NT2/D1 (cell line): ENCODE results near the gene UBE4B.
"Not testable (repeated sequence)": the region's sequence is repeated elsewhere in the genome, so short reads cannot be mapped to it uniquely, and the experiment has no call there.

Source experiments
- DNase-seq: peaks from one replicate; pipeline ENCODE4 v3.0.0-alpha.2; 2011; ENCODE audit warnings: low read depth, low spot score
- H3K27me3 ChIP-seq: 2 replicates; pipeline ENCODE4 v1.6.0; 2011; ENCODE audit warnings: mild to moderate bottlenecking; ENCODE audit not compliant: insufficient read length, insufficient read depth
- H3K36me3 ChIP-seq: 2 replicates; pipeline ENCODE4 v1.6.1; 2011; ENCODE audit warnings: mild to moderate bottlenecking, low read length, mixed read lengths; ENCODE audit not compliant: insufficient read depth, insufficient read length
- H3K4me1 ChIP-seq: 2 replicates; pipeline ENCODE4 v1.5.1; 2011; ENCODE audit not compliant: insufficient read depth, insufficient read length
- H3K4me3 ChIP-seq: 2 replicates; pipeline ENCODE4 v1.5.1; 2011; ENCODE audit warnings: low read depth; ENCODE audit not compliant: insufficient read length
- H3K9ac ChIP-seq: 2 replicates; pipeline ENCODE4 v1.6.0; 2011; ENCODE audit warnings: low read depth; ENCODE audit not compliant: insufficient read length
- H3K9me3 ChIP-seq: 2 replicates; pipeline ENCODE4 v1.5.1; 2011; ENCODE audit warnings: mild to moderate bottlenecking, low read length; ENCODE audit not compliant: insufficient read depth
- SUZ12 ChIP-seq: IDR thresholded peaks from 2 replicates; pipeline ENCODE4 v1.6.1; 2011; ENCODE audit not compliant: insufficient read length, insufficient read depth; ENCODE audit errors: extremely low read depth
- YY1 ChIP-seq: IDR thresholded peaks from 2 replicates; pipeline ENCODE4 v1.6.1; 2011; ENCODE audit not compliant: insufficient read length, insufficient read depth
- ZNF274 ChIP-seq: IDR thresholded peaks from 2 replicates; pipeline ENCODE4 v1.6.1; 2011; ENCODE audit warnings: mild to moderate bottlenecking, low read depth, low read length

The UBE4B gene

DNA sequence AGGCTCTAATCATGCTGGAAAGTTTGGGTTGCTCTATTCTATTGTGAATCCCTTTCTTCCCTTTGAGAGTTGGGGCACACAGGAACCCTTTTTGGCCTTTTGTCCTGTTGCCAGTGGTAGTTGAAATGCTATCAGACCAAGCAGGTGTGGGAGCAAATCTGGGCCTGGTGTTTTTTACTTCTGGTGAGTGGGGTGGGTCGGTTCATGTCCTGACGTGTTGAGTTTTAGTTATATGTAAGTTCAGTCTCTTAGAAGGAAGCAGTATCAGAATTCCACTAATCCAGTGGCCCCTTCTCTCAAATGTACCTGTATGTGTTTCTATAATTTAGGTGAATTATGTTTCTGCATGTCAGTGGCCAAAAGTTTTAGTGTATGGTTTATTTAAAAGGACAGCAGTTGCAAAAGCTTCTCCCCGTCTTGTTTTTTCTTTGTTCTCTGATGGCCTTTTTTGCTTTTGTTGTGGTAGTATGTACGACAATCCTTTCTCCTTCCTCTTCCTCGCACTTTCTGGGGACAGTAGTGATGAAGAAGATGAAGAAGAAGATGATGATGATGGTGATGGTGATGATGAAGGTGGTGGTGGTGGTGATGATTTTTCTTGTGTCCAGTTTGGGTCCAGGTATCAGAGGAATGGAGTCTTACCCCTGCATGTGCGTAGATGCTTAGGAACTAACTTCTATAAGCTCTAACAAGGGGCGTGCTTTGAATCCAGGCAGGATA, 74.2 kb downstream of the UBE4B start:
- Histone ChIP-seq H3K4me1 (no peaks in the 10 kb centered on the region), H3K9me3 (no peaks in the 10 kb centered on the region), H3K4me3 (no peak overlapping the region), H3K9ac (no peak overlapping the region), H3K27me3 (no peaks in the 10 kb centered on the region), H3K36me3 (peaks cover 47% of the 10 kb centered on the region)
- TF ChIP-seq ZNF274 (no peak), SUZ12 (no peak), YY1 (no peak)
- DNase-seq, result no peak

DNA sequence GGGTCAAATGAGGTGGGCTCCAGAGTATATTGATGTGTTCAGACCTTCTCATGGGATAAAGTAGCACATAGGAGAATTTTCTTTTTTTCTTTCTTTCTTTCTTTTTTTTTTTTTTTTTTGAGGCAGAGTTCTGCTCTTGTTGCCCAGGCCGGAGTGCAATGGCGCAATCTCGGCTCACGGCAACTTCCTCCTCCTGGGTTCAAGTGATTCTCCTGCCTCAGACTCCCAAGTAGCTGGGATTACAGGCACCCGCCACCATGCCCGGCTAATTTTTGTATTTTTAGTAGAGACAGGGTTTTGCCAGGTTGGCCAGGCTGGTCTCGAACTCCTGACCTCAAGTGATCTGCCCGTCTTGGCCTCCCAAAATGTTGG, 74.7 kb downstream of the UBE4B start:
- not testable (repeated sequence) for H3K4me3 ChIP-seq, H3K27me3 ChIP-seq, H3K9ac ChIP-seq, H3K9me3 ChIP-seq, DNase-seq, H3K4me1 ChIP-seq
- peaks cover 46% of the 10 kb centered on the region for H3K36me3 ChIP-seq

DNA sequence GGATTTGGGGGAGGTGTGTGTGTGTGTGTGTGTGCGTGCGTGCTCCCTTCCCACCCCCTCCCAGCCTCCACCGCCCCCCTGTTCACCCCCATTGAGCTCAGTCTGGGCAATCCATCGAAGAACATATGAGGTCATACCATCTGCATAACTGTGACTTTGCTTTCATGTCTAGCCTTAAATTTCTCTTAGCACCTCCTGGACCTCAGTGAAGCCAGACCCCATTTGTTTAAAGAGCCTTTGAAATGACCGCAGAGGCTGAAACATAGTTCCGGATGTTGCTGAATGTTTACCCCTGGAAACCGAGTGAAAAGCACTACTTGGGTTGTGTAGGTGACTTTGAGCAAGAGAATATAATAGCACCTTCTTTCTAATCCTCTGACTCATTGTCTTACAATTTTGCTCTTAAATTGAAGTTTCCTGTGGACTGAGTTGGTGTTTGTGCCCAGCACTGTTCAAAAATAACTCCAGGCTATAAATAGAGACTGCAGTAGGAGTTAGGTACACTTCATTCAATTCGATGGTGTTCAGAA, 75.4 kb downstream of the UBE4B start:
- H3K9me3 ChIP-seq, result no peaks in the 10 kb centered on the region
- H3K36me3 ChIP-seq, result peaks cover 38% of the 10 kb centered on the region
- peak; percentile 11 for DNase-seq
- H3K4me1 ChIP-seq, result no peaks in the 10 kb centered on the region
- H3K27me3 ChIP-seq, result no peaks in the 10 kb centered on the region
- H3K4me3 ChIP-seq, result no peak overlapping the region
- TF ChIP-seq SUZ12 (no peak), ZNF274 (no peak), YY1 (no peak)
- H3K9ac ChIP-seq, result no peak overlapping the region

DNA sequence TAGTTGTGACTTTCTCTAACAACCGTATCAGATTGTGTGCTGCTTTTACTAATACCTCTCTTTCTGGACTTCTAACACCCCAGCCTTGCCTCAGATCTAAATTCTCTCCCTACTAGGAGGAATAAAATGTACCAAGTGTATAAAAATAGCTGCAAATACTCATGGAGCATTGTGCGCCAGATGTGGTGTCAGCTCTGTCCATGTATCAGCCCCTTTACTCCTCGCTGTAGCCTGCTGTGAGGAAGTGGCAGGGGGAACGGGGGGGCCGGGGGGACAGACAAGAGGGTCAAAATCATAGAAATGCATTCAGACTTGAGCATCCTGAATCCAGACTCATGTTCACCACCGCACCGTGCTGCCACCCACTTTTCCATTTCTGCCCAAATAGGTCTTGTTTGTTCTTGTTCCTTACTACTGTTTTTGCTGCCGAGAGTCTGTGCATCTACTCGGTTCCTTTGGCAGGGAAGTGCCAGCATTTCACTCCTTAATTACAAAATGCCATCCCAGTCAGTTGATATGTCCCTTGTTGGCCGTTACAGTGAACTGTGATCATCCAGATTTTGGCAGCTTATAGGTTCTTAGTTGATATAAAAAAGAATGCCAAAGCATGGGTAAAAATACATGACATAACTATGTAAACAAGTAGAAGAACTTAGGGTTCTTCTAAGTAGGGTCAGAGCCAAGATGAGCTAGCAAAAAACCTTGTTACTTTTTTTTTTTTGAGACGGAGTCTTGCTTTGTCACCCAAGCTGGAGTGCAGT, 76.4 kb downstream of the UBE4B start:
- no peak for DNase-seq
- Histone ChIP-seq H3K27me3 (no peaks in the 10 kb centered on the region), H3K36me3 (peaks cover 35% of the 10 kb centered on the region), H3K9me3 (no peaks in the 10 kb centered on the region), H3K4me3 (no peak overlapping the region), H3K4me1 (no peaks in the 10 kb centered on the region), H3K9ac (no peak overlapping the region)
- TF ChIP-seq SUZ12 (no peak), YY1 (no peak), ZNF274 (no peak)

DNA sequence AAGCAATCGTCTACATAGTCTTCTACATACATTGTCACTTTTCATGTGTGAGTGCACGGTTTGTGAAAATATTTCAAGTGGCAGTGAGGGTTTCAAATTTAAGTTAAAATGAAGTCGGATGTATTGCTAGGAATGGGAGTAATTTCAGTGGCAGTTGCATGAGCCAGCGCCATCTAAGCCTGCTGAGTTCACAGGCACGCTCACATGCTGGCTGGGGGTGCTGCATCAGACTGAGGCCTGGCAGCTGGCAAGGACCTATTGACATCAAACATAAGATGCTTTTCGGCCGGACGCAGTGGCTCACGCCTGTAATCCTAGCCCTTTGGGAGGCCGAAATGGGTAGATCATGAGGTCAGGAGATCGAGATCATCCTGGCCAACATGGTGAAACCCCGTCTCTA, 80.7 kb downstream of the UBE4B start:
- H3K4me1 ChIP-seq, result no peaks in the 10 kb centered on the region
- H3K27me3 ChIP-seq, result no peaks in the 10 kb centered on the region
- no peaks in the 10 kb centered on the region for H3K9me3 ChIP-seq
- no peak for DNase-seq
- TF ChIP-seq YY1, result no peak
- TF ChIP-seq SUZ12, result no peak
- TF ChIP-seq ZNF274, result no peak
- no peak overlapping the region for H3K4me3 ChIP-seq
- H3K36me3 ChIP-seq, result peaks cover 27% of the 10 kb centered on the region
- no peak overlapping the region for H3K9ac ChIP-seq

DNA sequence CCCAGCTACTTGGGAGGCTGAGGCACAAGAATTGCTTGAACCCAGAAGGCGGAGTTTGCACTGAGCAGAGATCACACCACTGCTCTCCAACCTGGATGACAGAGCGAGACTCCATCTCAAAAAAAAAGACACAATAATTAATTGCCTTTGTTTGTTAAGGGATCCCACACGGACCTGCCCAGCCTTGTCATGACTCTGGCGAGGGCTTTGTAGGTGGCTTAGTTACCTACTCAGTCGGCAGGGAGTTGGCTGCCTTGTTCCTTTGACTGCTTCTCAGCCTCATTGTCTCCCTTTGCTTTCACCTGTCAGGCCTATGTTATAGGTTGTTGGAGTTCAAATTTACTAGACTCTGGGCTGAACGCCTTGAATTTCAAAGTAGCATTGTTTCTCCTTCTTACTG, 82.0 kb downstream of the UBE4B start:
- Histone ChIP-seq H3K9ac (no peak overlapping the region), H3K36me3 (peaks cover 33% of the 10 kb centered on the region), H3K4me1 (no peaks in the 10 kb centered on the region), H3K27me3 (no peaks in the 10 kb centered on the region), H3K4me3 (no peak overlapping the region), H3K9me3 (no peaks in the 10 kb centered on the region)
- no peak for DNase-seq
- TF ChIP-seq SUZ12 (no peak), ZNF274 (no peak), YY1 (no peak)

DNA sequence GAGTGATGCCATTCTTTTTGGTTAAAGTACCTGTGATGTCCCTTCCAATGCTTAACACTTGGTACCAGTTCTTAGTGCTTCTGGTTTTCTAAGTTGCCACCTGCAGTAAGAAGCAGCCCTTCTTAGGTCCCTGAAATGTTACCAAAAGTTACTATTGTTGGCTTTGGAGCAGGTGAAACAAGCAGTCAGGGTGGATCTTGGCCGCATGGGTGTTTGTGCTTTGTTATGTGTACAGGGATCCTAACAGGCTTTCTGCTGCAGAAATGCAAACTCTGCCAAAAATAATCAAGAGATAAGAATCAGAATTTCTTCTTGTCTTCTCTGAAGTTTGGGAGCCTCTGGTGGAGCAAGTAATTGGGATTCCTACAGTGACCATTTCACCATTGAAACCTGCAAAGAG, 84.4 kb downstream of the UBE4B start:
- TF ChIP-seq SUZ12, result no peak
- TF ChIP-seq YY1, result no peak
- no peak for TF ChIP-seq ZNF274
- Histone ChIP-seq H3K9me3 (no peaks in the 10 kb centered on the region), H3K4me1 (no peaks in the 10 kb centered on the region), H3K4me3 (no peak overlapping the region), H3K27me3 (no peaks in the 10 kb centered on the region), H3K9ac (no peak overlapping the region), H3K36me3 (peaks cover 34% of the 10 kb centered on the region)
- DNase-seq, result no peak
